Ascending aorta (tissue), 2 donors: Measurements from ENCODE around the gene SLC6A6. TPM values are rescaled to one million over a fixed set of nuclear protein-coding genes. Genes with fewer than 3 reads are reported as not detected.

Experiments used
- DNase-seq, 2 donors: peaks; one replicate each; pipeline ENCODE4 v3.0.0-alpha.2; 2019; ENCODE audit warnings: low spot score in 2 of 2
- H3K27ac ChIP-seq, 2 donors: fragments of 200-600 bp; sonication (generic); one replicate each; pipeline ENCODE4 v1.5.1; 2016 to 2017; ENCODE audit warnings: mild to moderate bottlenecking in 1 of 2
- H3K27me3 ChIP-seq: fragments of 200-600 bp; sonication (generic); one replicate; pipeline ENCODE4 v1.5.1; 2017
- H3K36me3 ChIP-seq, 2 donors: fragments of 200-600 bp; sonication (generic); one replicate each; pipeline ENCODE4 v1.5.1; 2016
- H3K4me1 ChIP-seq, 2 donors: fragments of 200-600 bp; sonication (generic); one replicate each; pipeline ENCODE4 v1.5.1; 2016 to 2017; ENCODE audit warnings: mild to moderate bottlenecking in 1 of 2
- H3K4me3 ChIP-seq, 2 donors: fragments of 200-600 bp; sonication (generic); one replicate each; pipeline ENCODE4 v1.5.1; 2016 to 2017; ENCODE audit warnings: mild to moderate bottlenecking in 1 of 2
- H3K9me3 ChIP-seq, 2 donors: fragments of 200-600 bp; sonication (generic); one replicate each; pipeline ENCODE4 v1.5.1; 2016
- CTCF ChIP-seq, 3 experiments: fragments of 200-600 bp in 2 of 3; fragments of 450-650 bp in 1 of 3; sonication (generic) in 2 of 3; IDR thresholded peaks; one replicate each; pipeline ENCODE4 v1.5.1; 2016 to 2019; ENCODE audit warnings: antibody characterized with exemption in 3 of 3, mild to moderate bottlenecking in 1 of 3, moderate library complexity in 1 of 3
- intact Hi-C: fragments of 100-400 bp; cut with DNase I; formaldehyde crosslinking; loops from one replicate; pipeline ENCODE4 v1.15.1; 2023
- total RNA-seq: library from RNA; depleted of rRNA; stranded (reverse); fragments of >200 nt; gene quantifications from one replicate; pipeline ENCODE4 v1.1.0, GENCODE V29; 2016

SLC6A6 gene
- total RNA-seq, 1 donor from 2014 or later = 78.1 TPM

GRCh38 chr3:14518893-14519292 lies 116.5 kb downstream of the SLC6A6 start:
- no peaks in the 10 kb centered on the region for H3K9me3 ChIP-seq
- no peak overlapping the region for H3K4me3 ChIP-seq
- DNase-seq = no peak
- H3K27me3 ChIP-seq = no peaks in the 10 kb centered on the region
- no peaks in the 10 kb centered on the region for H3K36me3 ChIP-seq
- peaks cover 0 to 4% of the 10 kb centered on the region in 2 donors for H3K4me1 ChIP-seq
- no peak for TF ChIP-seq CTCF (IDR thresholded peaks at IDR 0.05)
- H3K27ac ChIP-seq = no peak overlapping the region
- intact Hi-C loops = no loop called here

- no peak for TF ChIP-seq CTCF (IDR thresholded peaks at IDR 0.05)
- Histone ChIP-seq H3K4me3 (no peak overlapping the region), H3K9me3 (no peaks in the 10 kb centered on the region), H3K27me3 (no peaks in the 10 kb centered on the region), H3K36me3 (no peaks in the 10 kb centered on the region), H3K4me1 (peaks cover 0 to 4% of the 10 kb centered on the region in 2 donors), H3K27ac (no peak overlapping the region)
- DNase-seq = no peak
- intact Hi-C loops = no loop called here
Observed at GRCh38 chr3:14519406-14519805, 117.0 kb downstream of the SLC6A6 start.

GRCh38 chr3:14520149-14520548 lies 117.7 kb downstream of the SLC6A6 start:
- no peak for DNase-seq
- H3K27ac ChIP-seq = no peak overlapping the region
- H3K9me3 ChIP-seq = no peaks in the 10 kb centered on the region
- intact Hi-C loops = no loop called here
- H3K4me3 ChIP-seq = no peak overlapping the region
- H3K4me1 ChIP-seq = peaks cover 0 to 4% of the 10 kb centered on the region in 2 donors
- no peaks in the 10 kb centered on the region for H3K36me3 ChIP-seq
- H3K27me3 ChIP-seq = no peaks in the 10 kb centered on the region
- no peak for TF ChIP-seq CTCF (IDR thresholded peaks at IDR 0.05)

- Histone ChIP-seq H3K9me3 (no peaks in the 10 kb centered on the region), H3K36me3 (no peaks in the 10 kb centered on the region), H3K27me3 (no peaks in the 10 kb centered on the region), H3K4me3 (no peak overlapping the region), H3K27ac (no peak overlapping the region), H3K4me1 (peaks cover 0 to 4% of the 10 kb centered on the region in 2 donors)
- intact Hi-C loops = no loop called here
- DNase-seq = no peak
- TF ChIP-seq CTCF (IDR thresholded peaks at IDR 0.05) = no peak
Observed at GRCh38 chr3:14520967-14521366, 118.6 kb downstream of the SLC6A6 start.

GRCh38 chr3:14521611-14522010 lies 119.2 kb downstream of the SLC6A6 start:
- peak in 1 of 2 donors; percentile 49 for DNase-seq

More at GRCh38 chr3:14521611-14522010, 119.2 kb downstream of the SLC6A6 start:
- H3K4me1 ChIP-seq = peaks cover 0 to 4% of the 10 kb centered on the region in 2 donors
- no peak overlapping the region for H3K4me3 ChIP-seq
- H3K27me3 ChIP-seq = no peaks in the 10 kb centered on the region
- TF ChIP-seq CTCF (IDR thresholded peaks at IDR 0.05) = no peak
- H3K27ac ChIP-seq = peak overlapping the region in 1 of 2 donors; percentile 45
- no peaks in the 10 kb centered on the region for H3K9me3 ChIP-seq
- intact Hi-C loops = no loop called here
- H3K36me3 ChIP-seq = no peaks in the 10 kb centered on the region
